Heart left ventricle (tissue), 16 donors: Measurements from ENCODE around the gene MRPS23. TPM values are rescaled to one million over a fixed set of nuclear protein-coding genes. Genes with fewer than 3 reads are reported as not detected.
A peak's percentile ranks its signal among the peaks of the same experiment; 100 is the strongest.

Experiments
- ATAC-seq, 4 donors: fragments of 200-7000 bp; cut with Tn5 transposase; one replicate each; pipeline ENCODE4 v1.9.1; 2020 to 2022; ENCODE audit warnings: moderate library complexity in 4 of 4, mild to moderate bottlenecking in 3 of 4, moderate number of reproducible peaks in 1 of 4
- DNase-seq, 5 donors: peaks; one replicate each; pipeline ENCODE4 v3.0.0-alpha.2; 2020
- H3K27ac ChIP-seq, 12 donors: fragments of 200-600 bp; sonication (generic) in 4 of 12; one replicate each; pipeline versions ENCODE4 v1.5.0 to v1.8.0; 2016 to 2022; ENCODE audit warnings: mild to moderate bottlenecking in 2 of 12
- H3K27me3 ChIP-seq, 9 donors: fragments of 200-600 bp; sonication (generic) in 2 of 9; one replicate each; pipeline versions ENCODE4 v1.5.1 to v1.8.0; 2016 to 2022; ENCODE audit warnings: mild to moderate bottlenecking in 3 of 9
- H3K36me3 ChIP-seq, 9 donors: fragments of 200-600 bp; sonication (generic) in 2 of 9; one replicate each; pipeline versions ENCODE4 v1.5.0 to v1.8.0; 2018 to 2022; ENCODE audit warnings: mild to moderate bottlenecking in 2 of 9
- H3K4me1 ChIP-seq, 12 donors: fragments of 200-600 bp; sonication (generic) in 4 of 12; one replicate each; pipeline versions ENCODE4 v1.5.0 to v1.8.0; 2016 to 2022; ENCODE audit warnings: mild to moderate bottlenecking in 3 of 12
- H3K4me3 ChIP-seq, 12 donors: fragments of 200-600 bp; sonication (generic) in 4 of 12; one replicate each; pipeline versions ENCODE4 v1.5.0 to v1.8.0; 2017 to 2022; ENCODE audit warnings: mild to moderate bottlenecking in 9 of 12, moderate library complexity in 4 of 12
- H3K9me3 ChIP-seq, 12 donors: fragments of 200-600 bp; sonication (generic) in 4 of 12; one replicate each; pipeline versions ENCODE4 v1.5.0 to v1.8.0; 2016 to 2022; ENCODE audit warnings: mild to moderate bottlenecking in 1 of 12
- CTCF ChIP-seq, 12 donors: fragments of 200-600 bp; sonication (generic) in 4 of 12; IDR thresholded peaks; one replicate each; pipeline versions ENCODE4 v1.5.0 to v1.8.0; 2018 to 2022; ENCODE audit warnings: antibody characterized with exemption in 12 of 12, mild to moderate bottlenecking in 5 of 12
- POLR2A ChIP-seq, 2 donors: fragments of 450-650 bp; IDR thresholded peaks; one replicate each; pipeline ENCODE4 v1.6.1; 2017; ENCODE audit warnings: antibody characterized with exemption in 2 of 2, mild to moderate bottlenecking in 2 of 2, moderate library complexity in 2 of 2
- WGBS, 4 donors: extraction: QIAGEN DNeasy Blood & Tissue Kit in 2 of 4; methylation state at CpG; one replicate each; pipeline versions ENCODE4 v1.1.5 to v1.1.7; 2013 to 2018; 5-methylcytosine and 5-hydroxymethylcytosine counted together
- intact Hi-C, 10 donors: fragments of 100-400 bp; cut with DNase I; formaldehyde crosslinking; loops; one replicate each; pipeline versions ENCODE4 v1.11.1 to v1.14.2; 2022
- polyA plus RNA-seq, 2 donors: library from polyadenylated mRNA; stranded (reverse); fragments of 200-250 nt; gene quantifications; one replicate each; pipeline ENCODE4 v1.2.3, GENCODE V29; 2013
- total RNA-seq, 9 donors: library from RNA; depleted of rRNA in 2 of 9; stranded (reverse); fragments of >200 nt in 2 of 9; fragmentation: NEBNext Ultra II Directional in 3 of 9; extraction: Animal tissue kit (Norgen Biotek cat#: 25700) in 3 of 9; gene quantifications; one replicate each; pipeline versions ENCODE4 v1.1.0 to v1.2.4, GENCODE V29; 2016 to 2023
- donor health status: ischemic (EF 13 %, LVEDD 7.1; RV severe dilation, severe dysfunction).
- donor health status: healthy with polysubstance abuse.
- donor health status: DM: no; HTN: yes; CAD: no.
- donor health status: DM: no; HTN: no; CAD: no.
- donor health status: ischemic (EF 25% LVEDD 6.9; RV normal size, moderate dysfunction).
- donor health status: ischemic (EF 25% LVEDD 5.7; RV mildly dilated, moderate dysfunction).
- donor health status: healthy.
- donor health status: DM: yes; HTN: yes; CAD: no.
- donor health status: ischemic (EF 35%, LVEDD 5.7; RV mildly dilated, moderate dysfunction).
- donor health status: nonischemic (EF 11% LVEDD 7.7; RV severe dilation, severe dysfunction).
- donor health status: DM: yes; HTN: yes; CAD: no.
- donor health status: PGD.
- donor health status: ischemic (EF 29% LVEDD 5.4; RV normal size, mild dysfunction).
- donor health status: nonischemic (EF 23%, LVEDD 6.1; RV moderate dilation, normal function).

The MRPS23 gene
- total and polyA plus RNA-seq, 11 donors = 23.9 to 207 (median 71.8) TPM

GRCh38 chr17:57874434-57875289, 24.8 kb upstream of the MRPS23 start:
- Histone ChIP-seq H3K9me3 (no peaks in the 10 kb centered on the region), H3K27ac (peak overlapping the region; percentile 56 to 93 (median 86)), H3K36me3 (peaks cover 0 to 75% (median 56%) of the 10 kb centered on the region in 9 donors), H3K4me3 (peak overlapping the region in 9 of 12 donors; percentile 6 to 39 (median 29)), H3K27me3 (no peaks in the 10 kb centered on the region), H3K4me1 (peaks cover 15 to 78% (median 55%) of the 10 kb centered on the region in 12 donors)
- 6 to 18% (median 8%) methylated on average over 13 to 33 of the region's 33 CpGs for WGBS, 4 donors
- TF ChIP-seq CTCF (IDR thresholded peaks at IDR 0.05) (no peak), POLR2A (IDR thresholded peaks at IDR 0.05) (no peak)
- ATAC-seq (peak; percentile 59 to 84 (median 72)), DNase-seq (peak; percentile 83 to 91 (median 90))
- intact Hi-C loops = loop anchor here in 6 of 10 donors (1.0 to 5.0 kb wide), 6 partner anchors 16 to 123 kb away; partner anchors contain the start of genes VEZF1 (in 3 of the 6) and CUEDC1 (in 1 of the 6)

- H3K4me3 ChIP-seq = peak overlapping the region in 9 of 12 donors; percentile 6 to 39 (median 29)
- intact Hi-C loops = loop anchor here in 3 of 10 donors (1.0 to 2.0 kb wide), 3 partner anchors 15 to 19 kb away; no protein-coding TSS in a partner anchor
- peaks cover 15 to 79% (median 58%) of the 10 kb centered on the region in 12 donors for H3K4me1 ChIP-seq
- peaks cover 0 to 75% (median 50%) of the 10 kb centered on the region in 9 donors for H3K36me3 ChIP-seq
- DNase-seq (no peak), ATAC-seq (no peak)
- peak overlapping the region in 11 of 12 donors; percentile 78 to 93 (median 86) for H3K27ac ChIP-seq
- TF ChIP-seq CTCF (IDR thresholded peaks at IDR 0.05) (no peak), POLR2A (IDR thresholded peaks at IDR 0.05) (no peak)
- no peaks in the 10 kb centered on the region for H3K27me3 ChIP-seq
- no peaks in the 10 kb centered on the region for H3K9me3 ChIP-seq
- 28 to 41% (median 33%) methylated on average over 4 to 7 of the region's 7 CpGs for WGBS, 4 donors
Measured at GRCh38 chr17:57874058-57874419, 24.2 kb upstream of the MRPS23 start.

GRCh38 chr17:57873261-57874057, 23.6 kb upstream of the MRPS23 start:
- WGBS, 4 donors = 75 to 79% (median 77%) methylated on average over 15 to 16 of the region's 16 CpGs

More at GRCh38 chr17:57873261-57874057, 23.6 kb upstream of the MRPS23 start:
- Histone ChIP-seq H3K4me1 (peaks cover 15 to 79% (median 61%) of the 10 kb centered on the region in 12 donors), H3K4me3 (peak overlapping the region in 1 of 12 donors; percentile 29), H3K27ac (peak overlapping the region in 11 of 12 donors; percentile 78 to 93 (median 86)), H3K9me3 (no peaks in the 10 kb centered on the region), H3K27me3 (no peaks in the 10 kb centered on the region), H3K36me3 (peaks cover 0 to 70% (median 46%) of the 10 kb centered on the region in 9 donors)
- intact Hi-C loops = loop anchor here in 3 of 10 donors (1.0 to 2.0 kb wide), 3 partner anchors 15 to 20 kb away; no protein-coding TSS in a partner anchor
- TF ChIP-seq POLR2A (IDR thresholded peaks at IDR 0.05) = no peak
- no peak for TF ChIP-seq CTCF (IDR thresholded peaks at IDR 0.05)
- DNase-seq = no peak
- ATAC-seq = no peak
